ENCODE results near the gene BTBD3. TPM values are rescaled to one million over a fixed set of nuclear protein-coding genes. Genes with fewer than 3 reads are reported as not detected.
A peak's percentile ranks its signal among the peaks of the same experiment; 100 is the strongest.

The BTBD3 gene
- 32.9 TPM for total RNA-seq

DNA sequence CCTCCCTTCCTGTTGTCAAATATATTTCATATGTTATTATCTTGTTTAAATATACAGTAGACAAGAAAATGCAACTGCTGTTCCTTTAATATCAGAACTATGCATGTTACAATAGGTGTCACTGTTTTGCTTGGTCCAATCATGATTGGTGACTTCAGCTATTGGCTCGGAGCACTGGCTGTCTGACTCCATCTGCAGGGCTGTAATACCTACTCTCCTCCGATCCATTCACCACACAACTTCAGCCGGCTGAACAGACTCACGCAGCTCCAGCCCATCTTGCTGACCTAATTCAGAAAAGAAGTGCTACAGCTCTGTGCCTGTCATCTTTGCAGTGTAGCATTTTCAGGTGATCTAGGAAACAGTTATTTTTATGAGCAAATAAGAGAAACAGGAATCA, at the start of gene BTBD3:
TSS of gene BTBD3 (plus strand) at position 231 of the 400 bp plus-strand sequence. CDS start 383 bp downstream, outside the sequence.
- DNase-seq (ENCODE audit: low read depth in 2 of 3, low spot score in 2 of 3): peak in 2 of 3 donors; percentile 57 to 78

DNA sequence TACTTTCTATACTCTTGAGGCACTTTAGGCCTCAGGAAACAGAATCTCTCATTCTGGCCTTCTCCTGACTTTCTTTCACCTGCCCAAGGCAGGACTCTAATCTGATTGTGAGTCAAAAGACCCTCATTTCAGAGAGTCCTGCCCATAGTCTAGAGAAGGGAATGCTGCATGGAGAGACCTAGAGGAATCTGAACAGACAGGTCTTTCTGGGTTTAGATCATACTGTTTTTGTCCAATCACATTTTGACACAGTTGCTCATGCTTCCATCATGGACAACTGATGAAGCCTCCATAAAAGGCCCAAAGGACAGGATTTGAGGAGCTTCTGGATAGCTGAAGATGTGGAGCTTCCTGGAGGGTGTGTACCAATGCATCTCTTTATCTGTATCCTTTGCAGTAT, 48.1 kb upstream of the BTBD3 start:
- DNase-seq (ENCODE audit: low read depth in 2 of 3, low spot score in 2 of 3): no peak

GRCh38 chr20:11870411-11870810, 47.3 kb upstream of the BTBD3 start:
- no peak for DNase-seq (ENCODE audit: low read depth in 2 of 3, low spot score in 2 of 3)

DNA sequence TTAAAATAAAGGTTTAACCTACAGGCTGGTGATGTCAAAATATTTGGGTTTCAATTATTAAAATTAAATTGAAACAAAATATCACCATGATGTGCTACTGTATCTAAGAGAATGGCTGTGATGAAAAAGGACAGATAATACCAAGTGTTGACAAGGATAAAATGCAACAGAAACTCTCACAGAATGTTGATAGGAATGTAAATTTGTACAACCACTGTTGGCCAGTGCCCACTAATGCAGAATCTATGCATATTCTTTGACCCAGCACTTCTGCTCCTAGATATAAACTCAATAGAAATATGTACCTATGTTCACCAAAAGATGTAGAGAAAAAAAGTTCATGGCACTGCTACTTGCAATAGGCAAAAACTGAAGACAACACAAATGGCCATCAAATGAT, 41.1 kb upstream of the BTBD3 start:
- DNase-seq (ENCODE audit: low read depth in 2 of 3, low spot score in 2 of 3): no peak

- no peak for DNase-seq (ENCODE audit: low read depth in 2 of 3, low spot score in 2 of 3)
Observed at GRCh38 chr20:11880680-11881079, 37.0 kb upstream of the BTBD3 start.

GRCh38 chr20:11881449-11881848, 36.2 kb upstream of the BTBD3 start:
- DNase-seq (ENCODE audit: low read depth in 2 of 3, low spot score in 2 of 3): no peak

GRCh38 chr20:11882651-11883050, 35.0 kb upstream of the BTBD3 start:
- DNase-seq (ENCODE audit: low read depth in 2 of 3, low spot score in 2 of 3): no peak

GRCh38 chr20:11888648-11889047, 29.0 kb upstream of the BTBD3 start:
- no peak for DNase-seq (ENCODE audit: low read depth in 2 of 3, low spot score in 2 of 3)

- DNase-seq (ENCODE audit: low read depth in 2 of 3, low spot score in 2 of 3): peak in 2 of 3 donors; percentile 86 to 90
Observed at GRCh38 chr20:11890331-11891076, 27.2 kb upstream of the BTBD3 start.

DNA sequence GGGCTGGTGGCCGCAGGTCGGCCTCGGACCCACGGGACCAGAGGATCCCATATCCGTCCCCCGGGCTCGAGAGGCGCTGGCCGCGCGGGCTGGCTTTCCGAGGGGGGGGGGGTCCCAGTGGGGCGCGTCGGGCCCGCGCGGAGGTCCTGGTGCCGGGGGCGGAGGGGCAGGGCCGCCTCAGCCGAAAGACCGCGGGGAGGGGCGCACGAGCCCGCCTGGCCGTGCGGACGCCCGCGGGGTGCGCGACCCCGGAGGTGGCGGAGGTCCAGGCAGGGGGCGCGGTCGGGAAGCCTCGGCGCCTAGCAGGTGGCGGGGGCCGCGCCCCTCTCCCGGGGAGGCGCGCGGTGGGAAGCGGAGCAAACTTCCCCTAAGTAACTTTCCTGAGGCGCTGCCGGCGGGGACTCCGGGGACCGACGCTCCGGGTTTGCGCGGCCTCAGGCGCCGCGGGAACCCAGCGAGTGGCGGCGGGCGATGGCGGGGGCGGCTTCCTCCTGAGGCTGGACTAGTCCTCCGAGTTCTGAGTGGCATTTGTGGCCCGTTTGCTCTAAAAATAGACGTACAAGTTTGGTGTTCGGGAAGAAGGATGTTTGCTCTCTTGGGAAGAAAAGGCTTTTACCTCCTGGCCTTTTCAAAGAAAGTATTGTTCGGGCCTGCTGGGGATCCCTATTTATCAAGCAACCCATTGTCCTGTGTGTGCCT, 26.5 kb upstream of the BTBD3 start:
- DNase-seq (ENCODE audit: low read depth in 2 of 3, low spot score in 2 of 3): peak in 2 of 3 donors; percentile 53 to 68

DNA sequence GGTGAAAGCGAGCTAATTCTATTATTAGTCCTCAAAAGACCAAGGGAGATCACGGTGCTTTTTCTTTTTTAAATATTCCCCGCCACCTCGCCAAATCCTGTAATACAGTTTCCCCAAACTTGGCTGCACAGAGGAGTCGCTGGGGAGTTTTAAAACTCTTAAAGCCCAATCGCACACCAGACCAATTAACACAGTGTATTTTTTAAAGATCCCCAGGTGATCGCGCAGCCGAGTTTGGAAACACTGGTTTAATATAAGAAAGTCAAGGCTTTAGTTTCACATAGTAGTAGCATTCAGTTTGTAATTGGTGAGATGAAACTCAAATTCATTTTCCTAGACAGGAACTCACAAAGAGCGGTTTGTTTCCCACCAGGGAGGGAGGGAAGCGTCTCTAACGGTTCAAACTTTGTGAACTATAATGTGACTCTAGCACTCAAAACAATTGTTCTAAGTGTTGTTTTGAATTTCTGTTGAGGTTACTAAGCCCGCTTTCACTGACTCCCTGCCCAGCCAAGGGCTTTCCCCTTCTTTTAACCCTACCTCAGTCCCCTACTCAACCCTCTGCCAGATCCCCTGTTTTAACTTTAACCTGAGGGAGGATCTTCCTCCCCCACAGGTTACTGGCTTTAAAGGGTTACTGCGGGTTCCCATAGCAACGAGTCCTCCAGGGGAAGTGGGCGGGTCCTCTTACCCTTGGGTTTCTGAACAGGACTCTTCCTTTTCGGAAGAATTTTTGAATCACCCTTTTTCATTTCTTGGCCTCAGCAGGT, 25.7 kb upstream of the BTBD3 start:
- DNase-seq (ENCODE audit: low read depth in 2 of 3, low spot score in 2 of 3): peak in 2 of 3 donors; percentile 84 to 89

DNA sequence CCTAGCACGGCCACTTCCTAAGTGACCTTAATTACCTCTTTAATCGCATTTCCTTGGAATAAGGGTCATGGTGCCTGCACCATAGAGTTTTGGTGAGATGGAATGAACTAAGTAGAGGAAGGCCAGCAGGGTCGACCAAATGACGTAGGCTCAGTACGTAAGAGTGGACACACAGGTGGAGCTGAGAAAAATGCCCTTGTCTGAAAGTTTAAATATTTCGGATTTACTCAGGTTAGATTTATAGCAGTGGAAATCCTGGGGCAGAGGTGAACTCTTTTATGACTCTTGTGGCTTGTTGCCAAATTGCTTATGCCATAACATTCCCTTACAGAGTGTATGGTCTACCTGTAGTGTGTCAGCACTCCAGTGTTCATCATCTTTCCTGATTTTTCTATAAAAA, 23.6 kb upstream of the BTBD3 start:
- DNase-seq (ENCODE audit: low read depth in 2 of 3, low spot score in 2 of 3): no peak

DNA sequence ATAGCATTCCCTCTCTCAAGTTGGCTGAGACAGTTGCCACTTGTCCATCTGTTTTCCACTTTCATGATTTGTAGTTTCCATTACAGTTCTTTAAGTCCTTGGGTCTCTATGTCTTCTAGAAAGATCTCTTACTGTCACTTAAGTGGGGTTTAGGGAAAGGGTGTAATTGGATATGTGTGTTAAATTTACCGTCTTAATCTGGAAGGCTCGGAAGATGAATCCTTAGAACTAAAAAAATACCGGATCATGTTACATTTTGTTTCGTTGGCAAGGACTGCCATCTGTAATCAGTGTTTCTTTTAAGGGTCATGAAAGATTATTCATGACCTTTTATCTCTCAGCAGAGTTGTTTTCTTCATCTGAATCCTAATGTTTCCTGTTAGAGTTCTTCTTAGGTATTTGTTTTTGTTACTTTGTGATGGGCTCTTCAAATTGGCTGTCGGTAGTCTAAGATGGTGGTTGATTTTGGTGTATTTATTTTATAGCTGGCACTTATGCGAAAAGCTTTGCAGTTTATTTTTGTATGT, 21.8 kb upstream of the BTBD3 start:
- no peak for DNase-seq (ENCODE audit: low read depth in 2 of 3, low spot score in 2 of 3)

- DNase-seq (ENCODE audit: low read depth in 2 of 3, low spot score in 2 of 3): no peak
Observed at GRCh38 chr20:11901127-11901526, 16.6 kb upstream of the BTBD3 start.

- no peak for DNase-seq (ENCODE audit: low read depth in 2 of 3, low spot score in 2 of 3)
Observed at GRCh38 chr20:11902285-11902697, 15.4 kb upstream of the BTBD3 start.

DNA sequence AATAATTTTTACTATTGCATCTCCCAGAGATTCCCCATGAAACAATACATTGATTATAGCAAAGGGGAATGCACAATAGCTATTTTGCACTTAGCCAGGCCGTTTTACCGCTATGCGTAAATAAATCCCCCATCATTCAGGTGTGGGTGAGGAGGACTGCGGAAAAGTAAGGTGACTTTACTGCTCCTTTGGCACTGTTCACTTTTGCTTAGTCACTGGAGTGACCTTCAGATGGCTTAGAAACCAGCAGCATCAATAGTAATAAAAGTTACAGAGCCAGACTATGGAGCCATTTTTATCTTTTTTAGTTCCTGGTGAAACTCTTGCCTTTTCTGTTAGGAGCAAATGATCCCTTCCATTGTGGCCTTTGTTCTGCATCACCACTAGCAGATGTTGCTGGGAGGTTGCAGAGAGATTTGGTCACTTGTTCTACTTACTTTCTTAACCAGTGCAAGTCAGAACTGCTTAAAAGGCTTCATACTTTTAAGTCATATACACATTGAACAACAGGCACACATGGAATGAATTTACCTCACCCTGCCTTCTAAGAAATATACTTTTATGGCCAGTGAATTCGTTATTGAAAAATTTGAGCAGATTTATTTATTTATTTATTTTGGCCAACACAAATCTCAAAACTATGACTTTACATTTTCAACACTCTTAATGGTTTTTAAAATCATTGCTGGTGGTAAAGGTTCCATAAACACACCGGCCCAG, 12.1 kb upstream of the BTBD3 start:
- no peak for DNase-seq (ENCODE audit: low read depth in 2 of 3, low spot score in 2 of 3)

DNA sequence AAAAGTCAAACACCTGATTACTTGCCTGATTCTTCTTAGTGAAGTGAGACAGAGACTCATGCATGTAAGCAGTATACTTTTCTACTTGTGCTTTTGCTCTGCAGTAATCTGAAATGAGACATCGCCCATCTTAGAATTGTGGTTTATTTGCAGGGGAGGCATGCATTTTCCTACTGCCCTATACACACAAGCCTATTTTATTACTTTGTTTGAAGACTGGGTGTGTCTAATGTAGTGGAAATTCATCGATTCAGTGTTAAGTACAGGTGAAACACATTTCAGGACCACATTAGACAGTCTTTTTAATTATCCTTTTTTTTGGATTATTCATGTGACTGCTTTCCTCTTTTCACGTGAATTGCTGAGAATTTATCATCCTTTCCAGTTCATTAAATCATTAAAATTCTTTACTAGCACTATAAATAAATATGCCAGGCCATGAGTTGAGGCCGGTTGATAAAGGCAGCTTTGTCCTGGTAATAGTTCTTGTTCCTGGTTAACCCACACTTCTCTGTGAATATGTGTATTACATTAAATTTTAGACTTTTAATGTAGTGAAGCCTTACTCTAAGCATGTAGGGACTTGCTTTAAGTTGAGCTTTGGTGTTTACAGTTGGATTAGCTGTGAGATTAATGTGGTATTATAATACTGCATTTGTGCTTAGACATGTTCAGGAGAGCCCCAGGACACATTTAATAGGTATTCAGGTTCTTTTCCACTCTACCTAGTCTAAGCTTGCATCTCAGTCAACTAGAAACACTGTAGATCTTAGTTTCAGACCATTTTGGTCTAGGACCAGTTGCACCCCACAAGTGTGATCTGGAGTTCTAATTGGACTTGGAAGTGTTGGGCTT, 10.8 kb upstream of the BTBD3 start:
- no peak for DNase-seq (ENCODE audit: low read depth in 2 of 3, low spot score in 2 of 3)

DNA sequence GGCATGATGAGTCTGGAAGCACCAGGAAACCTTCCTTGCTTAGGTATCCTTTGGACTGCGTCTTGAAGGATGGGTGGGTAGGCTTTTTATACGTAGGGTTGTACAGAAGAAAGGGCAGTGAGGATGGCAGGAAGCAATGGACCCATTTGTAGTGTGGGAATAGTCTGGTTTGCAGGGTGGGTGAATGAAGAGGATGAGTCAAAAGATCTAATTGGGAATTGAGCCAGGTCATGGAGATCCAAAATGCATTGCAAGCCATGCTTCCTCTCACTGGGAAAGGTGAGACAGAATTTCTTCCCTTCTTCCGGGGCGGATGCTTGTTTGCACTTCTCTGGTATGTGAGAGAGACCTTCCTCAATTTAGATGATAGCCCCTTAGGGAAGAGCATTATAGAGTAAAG, 10.1 kb upstream of the BTBD3 start:
- DNase-seq (ENCODE audit: low read depth in 2 of 3, low spot score in 2 of 3): no peak

GRCh38 chr20:11912013-11912658, 5.6 kb upstream of the BTBD3 start:
- DNase-seq (ENCODE audit: low read depth in 2 of 3, low spot score in 2 of 3): peak in 1 of 3 donors; percentile 45
